Adipocyte (in vitro differentiated cells): Measurements from ENCODE around the gene SYNDIG1L.

ENCODE experiments used
- DNase-seq: peaks from one replicate; pipeline ENCODE4 v3.0.0-alpha.2; 2015; ENCODE audit warnings: low read depth
- H3K27me3 ChIP-seq: replicated peaks from 2 replicates; pipeline ENCODE4 v1.7.0; 2013; ENCODE audit warnings: mild to moderate bottlenecking, low read length, moderate library complexity; ENCODE audit not compliant: control insufficient read depth, insufficient read depth
- H3K36me3 ChIP-seq: 2 replicates; pipeline ENCODE4 v1.7.0; 2013; ENCODE audit warnings: low read length, mild to moderate bottlenecking, moderate library complexity; ENCODE audit not compliant: control insufficient read depth, insufficient read depth, severe bottlenecking
- H3K4me1 ChIP-seq: 2 replicates; pipeline ENCODE4 v1.7.0; 2013; ENCODE audit warnings: mild to moderate bottlenecking, low read length, moderate library complexity; ENCODE audit not compliant: control insufficient read depth, insufficient read depth
- H3K4me3 ChIP-seq: 2 replicates; pipeline ENCODE4 v1.7.0; 2013; ENCODE audit warnings: mild to moderate bottlenecking, low read length, moderate library complexity
- H3K9ac ChIP-seq: 2 replicates; pipeline ENCODE4 v1.7.0; 2013; ENCODE audit warnings: mild to moderate bottlenecking, low read length, moderate library complexity
- H3K9me3 ChIP-seq: 2 replicates; pipeline ENCODE4 v1.7.0; 2013; ENCODE audit warnings: mild to moderate bottlenecking, low read length, moderate library complexity; ENCODE audit not compliant: control insufficient read depth

Gene SYNDIG1L

DNA sequence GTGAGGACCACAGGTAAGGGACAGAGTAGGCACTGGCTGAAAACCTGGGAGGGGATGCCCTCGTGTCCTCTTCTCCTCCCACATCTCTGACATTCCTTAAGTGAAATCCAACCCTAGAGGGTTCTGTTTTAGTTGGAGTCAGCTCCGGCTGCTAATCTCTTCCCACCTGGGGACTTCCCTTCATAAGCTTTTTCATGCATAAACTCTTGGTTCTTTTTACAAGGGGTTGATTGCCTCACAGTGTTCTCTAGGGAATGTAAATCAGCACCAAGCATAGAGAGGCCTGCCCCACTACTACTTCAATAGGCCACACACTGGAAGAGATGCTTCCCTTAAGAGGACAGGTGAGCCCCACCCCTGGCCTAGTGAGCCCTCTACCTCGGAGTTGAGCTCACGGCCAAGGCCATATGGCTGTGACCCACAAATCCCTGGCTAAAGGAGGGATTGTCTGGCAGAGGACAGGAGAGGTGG is 3.2 kb upstream of the SYNDIG1L start:
- no peak overlapping the region for H3K4me3 ChIP-seq
- H3K4me1 ChIP-seq = no peaks in the 10 kb centered on the region
- no peak for DNase-seq
- H3K27me3 ChIP-seq = peaks cover 60% of the 10 kb centered on the region
- no peak overlapping the region for H3K9ac ChIP-seq
- no peaks in the 10 kb centered on the region for H3K36me3 ChIP-seq
- H3K9me3 ChIP-seq = no peaks in the 10 kb centered on the region

DNA sequence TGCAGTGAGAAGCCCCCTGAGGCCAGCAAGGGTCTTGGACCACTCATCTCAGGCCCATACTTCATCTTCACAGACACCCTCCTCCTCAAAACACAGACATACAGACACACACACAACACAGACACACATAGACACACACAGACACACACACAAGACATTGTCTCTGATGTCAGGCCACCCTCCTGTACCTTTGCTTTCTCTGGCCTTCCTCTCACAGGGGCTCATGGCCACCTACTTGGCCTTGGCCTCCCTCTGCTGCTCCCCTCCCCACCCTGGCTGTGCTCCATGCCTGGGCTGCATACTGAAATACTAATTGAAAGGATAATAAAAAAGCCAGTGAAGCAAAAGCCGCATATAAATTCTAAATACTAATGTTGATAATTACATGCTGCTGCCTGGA is 1.6 kb upstream of the SYNDIG1L start:
- Histone ChIP-seq H3K36me3 (no peaks in the 10 kb centered on the region), H3K4me1 (no peaks in the 10 kb centered on the region), H3K9me3 (no peaks in the 10 kb centered on the region), H3K4me3 (no peak overlapping the region), H3K27me3 (peaks cover 70% of the 10 kb centered on the region), H3K9ac (no peak overlapping the region)
- DNase-seq = no peak

DNA sequence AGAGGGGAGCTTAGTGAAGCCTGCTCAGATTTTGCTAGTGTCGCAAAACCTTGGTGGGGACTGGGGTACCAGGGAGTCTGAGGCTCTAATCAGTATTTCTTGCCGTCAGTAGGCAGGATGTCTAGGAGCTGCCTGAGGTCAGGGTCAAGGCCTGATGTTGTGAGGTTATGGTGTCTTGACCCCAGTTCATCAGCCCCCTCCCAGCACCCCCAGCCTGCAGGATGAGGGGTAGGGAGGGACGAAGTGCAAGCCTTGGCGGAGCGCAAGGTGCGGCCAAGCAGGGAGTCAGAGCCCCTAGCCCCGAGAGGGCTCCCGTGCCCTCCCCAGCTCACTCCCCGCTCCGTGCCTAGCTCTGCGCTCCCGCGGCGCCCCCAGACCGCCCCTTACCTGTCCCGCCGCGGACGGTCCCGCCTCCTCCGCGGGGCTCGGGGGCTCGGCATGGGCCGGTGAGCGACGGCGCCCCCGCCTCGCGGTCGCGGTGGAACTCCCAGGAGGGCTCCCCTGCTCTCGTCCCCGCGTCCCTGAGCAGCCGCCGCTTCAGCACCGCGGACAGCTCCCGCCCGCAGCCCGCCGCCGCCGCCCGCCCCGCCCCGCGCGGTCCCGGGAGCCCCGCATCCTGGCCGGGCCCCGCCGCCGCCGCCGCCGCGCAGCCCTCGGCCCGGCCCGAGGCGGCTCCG is 347 bp downstream of the SYNDIG1L start:
- H3K4me1 ChIP-seq = no peaks in the 10 kb centered on the region
- H3K4me3 ChIP-seq = no peak overlapping the region
- H3K36me3 ChIP-seq = no peaks in the 10 kb centered on the region
- no peak overlapping the region for H3K9ac ChIP-seq
- H3K27me3 ChIP-seq = peaks cover 70% of the 10 kb centered on the region
- DNase-seq = peak; percentile 63
- H3K9me3 ChIP-seq = peaks cover 11% of the 10 kb centered on the region

DNA sequence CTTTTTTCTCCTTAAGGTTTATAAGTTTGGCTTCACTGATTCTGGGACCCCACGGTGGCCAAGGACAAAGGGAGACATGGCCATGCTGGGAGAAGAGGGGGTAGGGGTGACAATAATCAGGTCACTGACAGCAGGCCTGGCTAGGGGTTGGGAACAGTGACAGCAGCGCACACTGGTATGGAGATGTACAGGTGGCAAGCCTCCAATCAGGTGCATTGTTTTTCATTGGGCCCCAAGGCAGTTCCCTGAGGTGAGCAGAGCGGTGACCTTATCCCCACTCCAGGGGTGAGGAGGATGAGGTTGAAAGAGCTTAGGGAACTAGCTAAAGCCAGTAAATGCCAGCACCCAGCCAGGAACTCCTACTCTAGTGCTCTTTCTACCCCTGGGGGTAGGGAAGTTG is 1.4 kb downstream of the SYNDIG1L start:
- DNase-seq = no peak
- Histone ChIP-seq H3K4me1 (no peaks in the 10 kb centered on the region), H3K27me3 (peaks cover 69% of the 10 kb centered on the region), H3K36me3 (no peaks in the 10 kb centered on the region), H3K9ac (no peak overlapping the region), H3K9me3 (peaks cover 15% of the 10 kb centered on the region), H3K4me3 (no peak overlapping the region)

DNA sequence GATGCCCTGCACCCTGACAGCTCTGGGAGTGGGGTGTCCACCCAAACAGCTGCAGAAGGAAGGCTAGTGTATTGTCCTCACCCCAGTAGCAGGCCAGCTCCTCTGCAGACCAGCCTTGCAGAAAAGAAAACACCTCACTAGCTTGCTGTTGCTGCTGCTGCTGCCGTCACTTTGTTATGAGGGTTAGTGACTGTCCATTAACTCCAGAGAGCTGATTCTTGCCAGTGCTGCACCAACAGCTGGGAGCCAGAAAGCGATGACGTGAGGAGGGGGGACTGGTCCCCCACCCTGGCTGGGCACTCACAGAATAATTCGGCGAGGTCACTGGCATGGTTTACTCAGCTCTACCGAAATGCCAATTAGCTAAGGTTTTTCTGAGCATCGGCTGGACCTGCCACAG is 2.8 kb downstream of the SYNDIG1L start:
- DNase-seq = no peak
- Histone ChIP-seq H3K4me3 (no peak overlapping the region), H3K9ac (no peak overlapping the region), H3K36me3 (no peaks in the 10 kb centered on the region), H3K4me1 (no peaks in the 10 kb centered on the region), H3K9me3 (peaks cover 17% of the 10 kb centered on the region), H3K27me3 (peaks cover 72% of the 10 kb centered on the region)

DNA sequence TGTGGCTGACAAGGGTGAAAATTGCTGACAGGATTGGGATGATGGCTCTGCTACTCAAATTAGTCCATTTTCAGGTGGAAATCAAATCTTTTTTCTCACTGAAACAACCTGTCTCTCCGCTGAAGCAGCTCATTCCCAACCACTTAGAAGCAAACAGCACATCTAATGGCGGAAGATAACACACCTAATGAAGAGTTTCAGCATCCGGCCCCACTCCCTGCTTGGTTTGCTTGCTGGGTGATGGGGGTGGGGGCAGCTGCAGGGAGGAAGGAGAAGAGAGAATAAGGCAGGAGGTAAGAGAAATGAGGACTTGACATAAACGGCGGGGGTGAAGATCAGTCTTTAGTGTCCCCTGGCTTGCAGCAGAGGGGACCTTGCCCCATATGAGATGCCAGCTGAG is 4.0 kb downstream of the SYNDIG1L start:
- H3K4me3 ChIP-seq = no peak overlapping the region
- no peaks in the 10 kb centered on the region for H3K4me1 ChIP-seq
- H3K9me3 ChIP-seq = peaks cover 17% of the 10 kb centered on the region
- peaks cover 72% of the 10 kb centered on the region for H3K27me3 ChIP-seq
- no peak overlapping the region for H3K9ac ChIP-seq
- DNase-seq = no peak
- H3K36me3 ChIP-seq = no peaks in the 10 kb centered on the region

DNA sequence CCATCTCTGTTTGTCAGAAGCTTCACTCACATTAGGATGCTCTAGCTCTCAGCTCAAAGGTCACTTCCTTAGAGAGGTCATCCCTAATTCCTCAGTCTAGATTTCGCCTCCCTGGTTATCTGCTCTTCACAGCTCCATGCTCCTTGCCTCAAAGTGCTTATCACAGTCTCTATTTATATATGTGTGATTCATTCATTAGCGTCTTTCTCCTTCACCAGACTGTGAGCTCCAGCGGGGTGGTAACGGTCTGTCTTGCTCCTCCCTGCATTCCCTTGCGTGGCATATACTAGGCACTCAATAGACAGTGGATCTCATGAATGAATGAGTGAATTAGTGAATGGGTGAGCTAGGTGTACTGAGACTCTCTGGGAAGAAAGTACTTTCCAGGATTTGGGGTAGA is 6.9 kb downstream of the SYNDIG1L start:
- H3K9ac ChIP-seq = no peak overlapping the region
- peaks cover 71% of the 10 kb centered on the region for H3K27me3 ChIP-seq
- no peak overlapping the region for H3K4me3 ChIP-seq
- no peak for DNase-seq
- H3K36me3 ChIP-seq = no peaks in the 10 kb centered on the region
- H3K9me3 ChIP-seq = peaks cover 17% of the 10 kb centered on the region
- no peaks in the 10 kb centered on the region for H3K4me1 ChIP-seq

DNA sequence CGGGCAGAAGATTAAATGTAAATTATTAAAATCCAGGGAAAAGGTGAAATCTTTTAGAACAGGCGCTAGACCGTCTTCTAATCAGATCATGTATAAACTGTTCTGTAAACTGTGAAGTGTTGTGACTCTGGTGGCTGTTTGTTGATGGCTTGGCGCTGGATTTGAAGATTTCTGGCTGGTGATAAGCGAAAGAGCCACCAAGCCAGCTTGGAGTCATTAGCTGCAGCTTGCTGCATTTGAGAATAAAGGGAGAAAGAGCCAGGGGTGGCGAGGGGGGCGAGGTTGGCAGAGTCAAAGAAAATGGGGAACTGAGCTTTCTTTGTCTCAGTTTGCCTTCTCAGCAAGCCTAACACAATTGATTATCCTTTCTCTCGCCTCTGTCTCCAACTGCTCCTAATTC is 8.0 kb downstream of the SYNDIG1L start:
- peaks cover 73% of the 10 kb centered on the region for H3K27me3 ChIP-seq

DNA sequence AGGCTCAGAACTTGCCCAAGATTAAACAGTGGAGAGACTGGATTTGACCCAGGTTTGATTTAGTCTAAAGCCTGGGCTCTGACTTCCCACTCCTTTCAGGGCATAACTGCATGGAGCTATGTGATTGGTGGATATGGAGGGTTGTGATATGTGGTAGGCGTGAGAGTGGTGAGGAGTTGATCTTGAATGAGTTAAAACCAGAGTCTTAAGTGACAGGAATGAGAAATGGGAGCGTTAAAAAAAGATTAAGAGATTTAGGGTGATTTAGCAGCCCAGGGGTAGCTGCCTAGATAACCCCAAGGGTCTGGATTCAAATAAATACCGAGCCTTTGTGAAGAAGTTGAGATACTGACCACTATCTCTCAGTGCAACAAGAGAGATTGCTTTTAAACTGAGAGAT is 8.4 kb downstream of the SYNDIG1L start:
- no peaks in the 10 kb centered on the region for H3K4me1 ChIP-seq
- no peak overlapping the region for H3K9ac ChIP-seq
- H3K9me3 ChIP-seq = peaks cover 17% of the 10 kb centered on the region
- DNase-seq = no peak
- H3K36me3 ChIP-seq = no peaks in the 10 kb centered on the region
- H3K27me3 ChIP-seq = peaks cover 75% of the 10 kb centered on the region
- H3K4me3 ChIP-seq = no peak overlapping the region

More for the DNA sequence above, 8.0 kb downstream of the SYNDIG1L start:
- Histone ChIP-seq H3K9ac (no peak overlapping the region), H3K4me3 (no peak overlapping the region), H3K36me3 (no peaks in the 10 kb centered on the region), H3K9me3 (peaks cover 17% of the 10 kb centered on the region), H3K4me1 (no peaks in the 10 kb centered on the region)
- no peak for DNase-seq

DNA sequence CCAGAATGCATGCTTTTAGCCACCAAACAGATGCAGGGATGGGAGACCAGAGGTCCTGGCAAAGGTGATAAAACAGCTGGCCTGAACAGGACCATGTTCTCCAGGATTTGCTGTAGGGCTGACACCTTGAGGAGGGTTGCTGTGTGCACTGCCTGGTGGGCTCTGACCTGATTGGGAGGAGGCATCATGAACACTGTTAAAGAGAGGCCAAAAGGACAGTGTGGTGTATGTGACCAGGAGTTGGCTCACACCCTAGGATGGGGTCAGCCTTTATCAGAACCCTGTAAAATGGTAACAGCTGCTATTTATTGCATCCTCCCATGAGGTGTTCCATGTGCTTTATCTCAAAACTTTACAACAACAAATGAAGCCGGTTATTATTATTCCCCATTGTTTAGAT is 8.8 kb downstream of the SYNDIG1L start:
- H3K27me3 ChIP-seq = peaks cover 77% of the 10 kb centered on the region
- no peaks in the 10 kb centered on the region for H3K36me3 ChIP-seq
- peaks cover 17% of the 10 kb centered on the region for H3K9me3 ChIP-seq
- H3K4me3 ChIP-seq = no peak overlapping the region
- no peak for DNase-seq
- no peak overlapping the region for H3K9ac ChIP-seq
- no peaks in the 10 kb centered on the region for H3K4me1 ChIP-seq

DNA sequence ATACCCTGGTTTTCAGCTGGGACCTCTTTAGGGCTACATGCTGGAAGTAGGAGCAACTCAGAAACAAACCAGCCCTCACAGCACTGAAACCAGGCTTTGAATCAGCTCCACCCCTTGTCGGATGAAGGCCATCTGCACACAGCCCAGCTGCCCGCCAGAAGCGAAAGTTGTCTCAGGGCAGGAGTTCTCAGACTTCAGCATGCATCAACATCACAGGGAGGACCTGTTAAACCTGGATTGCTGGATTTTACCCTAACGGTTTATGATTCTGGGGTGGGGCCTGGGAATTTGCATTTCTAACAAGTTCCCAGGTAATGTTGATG is 10.9 kb downstream of the SYNDIG1L start:
- Histone ChIP-seq H3K9me3 (peaks cover 2% of the 10 kb centered on the region), H3K27me3 (peaks cover 89% of the 10 kb centered on the region)

More for the DNA sequence above, 10.9 kb downstream of the SYNDIG1L start:
- H3K4me1 ChIP-seq = no peaks in the 10 kb centered on the region
- DNase-seq = no peak
- H3K9ac ChIP-seq = no peak overlapping the region
- no peak overlapping the region for H3K4me3 ChIP-seq
- no peaks in the 10 kb centered on the region for H3K36me3 ChIP-seq
